GM12801 (cell line): ENCODE measurements around the gene CD2.

Experiments used
- CTCF ChIP-seq: IDR thresholded peaks from one replicate; pipeline ENCODE4 v1.5.1; 2011; ENCODE audit warnings: control low read depth; ENCODE audit not compliant: insufficient read length; ENCODE audit errors: extremely low read depth

CD2 gene

GRCh38 chr1:116733476-116734365, 20.5 kb upstream of the CD2 start:
- no peak for TF ChIP-seq CTCF

GRCh38 chr1:116735246-116735645, 19.0 kb upstream of the CD2 start:
- no peak for TF ChIP-seq CTCF

- TF ChIP-seq CTCF = peak; percentile 65
Measured at GRCh38 chr1:116737020-116737854, 17.0 kb upstream of the CD2 start.

GRCh38 chr1:116737855-116738321, 16.3 kb upstream of the CD2 start:
- no peak for TF ChIP-seq CTCF

GRCh38 chr1:116738673-116739370, 15.4 kb upstream of the CD2 start:
- no peak for TF ChIP-seq CTCF

GRCh38 chr1:116739371-116740012, 14.7 kb upstream of the CD2 start:
- TF ChIP-seq CTCF = no peak
